Measurements from ENCODE around the gene SPATA3.
"Not testable (repeated sequence)": the region's sequence is repeated elsewhere in the genome, so short reads cannot be mapped to it uniquely, and the experiment has no call there.

The SPATA3 gene

DNA sequence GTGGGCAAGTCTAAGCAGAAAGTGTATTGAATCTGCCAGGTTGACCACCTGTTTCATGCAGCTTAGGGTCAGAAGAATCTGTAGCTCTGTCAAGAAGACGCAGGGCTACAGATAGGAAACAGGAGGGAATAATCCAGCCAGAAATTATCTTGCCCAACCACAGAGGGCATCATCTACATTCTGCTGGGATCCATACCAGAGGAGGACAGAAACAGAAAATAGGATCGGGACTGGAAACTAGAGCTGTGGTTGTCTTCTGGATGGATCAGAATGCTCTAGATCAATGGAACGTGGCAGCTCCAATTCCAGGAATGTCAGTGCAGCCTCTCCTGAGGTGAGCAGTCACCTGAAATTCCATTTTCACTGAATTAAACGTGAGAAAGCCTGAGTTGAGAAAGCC, 3.6 kb downstream of the SPATA3 start:
- FAIRE-seq: no peak

DNA sequence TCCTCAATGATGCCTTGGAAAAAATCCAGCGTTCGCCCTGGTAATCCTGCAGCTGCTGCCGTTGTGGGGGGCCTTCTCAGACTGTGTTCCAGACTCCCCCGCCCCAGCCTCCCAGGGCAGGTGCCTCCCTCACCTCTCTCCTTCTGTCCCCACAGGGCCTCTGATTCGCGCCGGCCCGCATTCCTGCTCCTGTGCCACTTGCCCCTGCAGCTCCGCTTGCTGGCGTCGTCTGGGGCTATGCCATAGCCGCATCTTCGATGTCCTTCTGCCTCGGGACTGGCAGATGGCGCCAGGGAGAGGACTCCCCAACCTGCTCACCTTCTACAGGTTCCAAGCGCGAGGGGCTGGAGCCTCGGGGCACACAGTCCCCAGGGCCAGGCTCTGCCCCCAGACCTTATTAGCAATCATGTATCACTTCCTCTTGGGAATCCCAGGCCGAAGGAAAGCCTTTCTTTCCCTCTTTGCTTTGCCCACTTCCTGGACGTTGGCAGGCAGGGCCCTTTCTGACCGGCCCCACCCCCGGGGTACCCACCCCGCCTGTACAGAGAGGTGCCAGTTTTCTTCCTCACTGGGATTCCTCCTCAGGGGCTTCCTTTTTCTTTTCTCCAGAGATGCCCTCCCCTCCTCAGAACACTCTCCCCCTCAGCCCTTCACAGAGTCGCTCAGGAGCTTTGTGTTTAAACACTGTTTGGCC, 4.4 kb downstream of the SPATA3 start:
- no peak for FAIRE-seq

DNA sequence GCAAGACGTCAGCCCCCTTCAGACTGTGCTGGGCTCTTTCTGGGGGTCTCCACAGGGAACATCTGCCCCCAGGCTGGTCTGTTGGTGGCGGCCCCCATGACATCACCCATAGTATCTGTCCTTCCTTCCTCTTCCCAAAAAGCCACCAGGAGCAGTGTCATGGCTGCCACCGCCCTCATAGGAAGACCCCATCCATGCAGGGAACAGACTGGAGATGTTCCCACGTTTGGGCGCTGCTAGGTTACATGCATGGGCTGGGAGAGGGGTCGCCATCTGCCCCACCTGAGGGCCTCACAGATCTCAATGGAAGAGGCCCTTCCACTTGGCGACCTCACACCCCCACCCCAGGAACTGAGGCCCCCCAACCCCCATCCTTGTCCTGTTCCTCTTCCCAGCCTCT, 5.1 kb downstream of the SPATA3 start:
- FAIRE-seq: no peak

DNA sequence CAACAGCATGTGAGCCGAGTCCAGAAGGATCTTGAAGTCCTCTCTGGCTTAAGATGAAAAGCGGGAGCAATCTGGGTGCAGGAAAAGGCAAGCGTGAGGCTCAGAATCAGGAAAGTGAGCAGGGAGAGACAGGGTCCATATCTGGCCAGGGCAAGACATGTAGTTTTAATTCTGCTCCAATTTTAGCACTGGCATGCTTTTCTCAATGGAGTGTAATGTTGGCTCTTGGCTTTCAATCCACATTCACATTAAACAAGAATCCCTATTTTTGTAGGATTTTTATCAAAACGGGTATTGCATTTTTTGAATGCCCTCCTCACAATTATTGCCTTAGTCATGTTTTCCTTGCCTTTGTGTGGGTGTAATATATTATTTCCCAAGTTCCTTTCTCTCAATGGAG, 6.0 kb downstream of the SPATA3 start:
- no peak for FAIRE-seq

DNA sequence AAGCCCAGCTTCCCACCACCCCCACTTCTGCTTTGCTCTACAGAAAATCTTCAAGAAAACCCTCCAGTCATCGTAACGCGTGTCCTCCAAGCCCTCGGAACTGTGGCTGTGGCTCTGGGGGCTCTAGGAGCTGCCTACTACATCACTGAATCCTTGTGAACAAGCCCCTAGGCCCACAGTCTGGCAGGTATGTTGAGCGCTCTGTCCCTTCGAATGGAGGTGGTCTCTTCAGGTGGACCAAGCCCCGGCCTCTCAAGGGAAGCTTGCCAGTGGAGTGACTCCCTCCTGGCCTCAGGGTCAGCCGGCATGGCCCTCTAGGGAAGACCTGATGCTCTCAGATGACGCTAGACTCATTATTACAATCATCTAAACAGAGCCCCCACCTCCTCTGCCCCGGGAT, 6.7 kb downstream of the SPATA3 start:
- FAIRE-seq: no peak

DNA sequence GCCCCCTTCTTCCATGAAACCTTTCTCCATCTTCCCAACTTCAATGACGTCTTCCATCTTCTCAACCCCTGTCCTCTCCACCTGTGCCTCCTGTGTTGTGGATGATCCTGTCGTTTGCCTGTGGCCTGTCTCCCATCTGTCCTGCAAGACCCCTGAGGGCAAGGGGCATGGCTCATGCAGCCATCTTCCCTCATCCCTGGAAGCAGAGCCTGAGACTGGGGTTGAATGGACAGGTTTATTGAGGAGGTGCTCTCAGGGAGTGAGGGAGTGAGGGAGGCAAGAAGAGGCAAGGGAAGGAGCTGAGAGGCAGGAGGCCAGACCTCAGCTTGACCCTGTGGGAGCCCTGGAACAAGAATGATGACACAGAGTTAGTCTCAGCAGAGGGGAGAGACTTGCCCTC, 7.3 kb downstream of the SPATA3 start:
- no peak for FAIRE-seq

DNA sequence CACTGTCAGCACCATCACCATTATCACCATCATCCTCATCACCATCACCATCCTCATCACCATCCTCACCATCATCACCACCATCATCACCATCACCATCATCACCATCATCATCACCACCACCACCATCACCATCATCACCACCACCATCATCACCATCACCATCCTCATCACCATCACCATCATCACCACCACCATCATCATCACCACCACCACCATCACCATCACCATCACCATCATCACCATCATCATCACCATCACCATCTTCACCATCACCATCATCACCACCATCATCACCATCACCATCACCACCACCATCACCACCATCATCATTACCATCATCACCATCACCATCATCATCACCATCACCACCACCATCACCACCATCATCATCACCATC, 9.0 kb downstream of the SPATA3 start:
- not testable (repeated sequence) for FAIRE-seq

DNA sequence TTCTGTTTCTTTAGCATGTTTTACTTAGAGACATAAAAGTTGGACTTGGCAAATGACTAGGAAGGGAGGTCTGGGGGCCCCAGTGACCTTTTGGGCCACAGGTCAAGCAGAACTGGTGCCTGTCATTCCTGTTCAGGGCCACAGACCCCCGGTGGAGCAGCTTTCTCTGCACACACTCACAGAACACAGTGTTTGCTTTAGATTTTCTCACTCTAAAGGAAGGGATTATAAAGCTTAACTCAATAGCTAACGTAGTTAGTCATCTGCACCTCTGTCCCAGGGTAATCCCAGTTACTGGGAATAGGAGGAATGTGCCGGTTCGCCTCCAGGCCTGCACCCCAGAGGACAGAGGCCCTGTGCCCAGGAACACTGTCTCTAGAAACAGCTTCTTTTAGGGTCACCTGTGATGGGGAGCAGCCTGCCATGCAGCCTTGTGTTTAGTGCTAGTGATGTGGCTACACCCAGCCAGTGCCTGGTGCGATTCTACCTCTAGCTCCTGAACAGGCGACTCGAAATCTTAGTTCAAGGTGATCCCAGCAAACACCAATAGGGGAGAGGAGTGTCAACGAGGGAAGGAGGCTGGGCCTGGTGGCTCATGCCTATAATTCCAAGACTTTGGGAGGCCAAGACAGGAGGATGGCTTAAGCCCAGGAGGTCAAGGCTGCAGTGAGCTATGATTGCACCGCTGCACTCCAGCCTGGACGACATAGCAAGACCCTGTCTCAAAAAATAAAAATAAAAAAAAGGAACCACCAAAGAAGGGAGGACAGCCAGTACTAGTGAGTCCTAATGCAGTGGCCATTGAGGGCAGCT, 11.6 kb downstream of the SPATA3 start:
- FAIRE-seq: no peak

DNA sequence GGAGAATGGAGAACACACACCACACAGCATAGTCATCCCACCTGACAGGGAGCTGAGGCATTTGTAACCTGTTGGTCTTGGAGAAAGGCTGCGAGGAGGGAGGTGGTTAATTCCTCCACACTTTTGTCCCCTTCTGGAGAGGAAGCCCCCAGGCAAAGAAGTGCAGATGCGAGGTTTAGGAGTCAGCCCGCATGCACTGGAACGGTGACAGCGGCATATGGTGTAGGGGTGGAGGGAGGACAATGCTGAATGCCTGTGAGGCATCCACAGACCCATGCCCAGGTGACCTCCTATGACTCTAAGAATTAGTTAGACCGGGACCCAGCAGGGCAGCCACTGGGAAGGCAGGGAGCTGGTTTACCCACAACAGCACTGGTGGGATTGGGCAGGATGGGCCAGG, 12.2 kb downstream of the SPATA3 start:
- FAIRE-seq: no peak

DNA sequence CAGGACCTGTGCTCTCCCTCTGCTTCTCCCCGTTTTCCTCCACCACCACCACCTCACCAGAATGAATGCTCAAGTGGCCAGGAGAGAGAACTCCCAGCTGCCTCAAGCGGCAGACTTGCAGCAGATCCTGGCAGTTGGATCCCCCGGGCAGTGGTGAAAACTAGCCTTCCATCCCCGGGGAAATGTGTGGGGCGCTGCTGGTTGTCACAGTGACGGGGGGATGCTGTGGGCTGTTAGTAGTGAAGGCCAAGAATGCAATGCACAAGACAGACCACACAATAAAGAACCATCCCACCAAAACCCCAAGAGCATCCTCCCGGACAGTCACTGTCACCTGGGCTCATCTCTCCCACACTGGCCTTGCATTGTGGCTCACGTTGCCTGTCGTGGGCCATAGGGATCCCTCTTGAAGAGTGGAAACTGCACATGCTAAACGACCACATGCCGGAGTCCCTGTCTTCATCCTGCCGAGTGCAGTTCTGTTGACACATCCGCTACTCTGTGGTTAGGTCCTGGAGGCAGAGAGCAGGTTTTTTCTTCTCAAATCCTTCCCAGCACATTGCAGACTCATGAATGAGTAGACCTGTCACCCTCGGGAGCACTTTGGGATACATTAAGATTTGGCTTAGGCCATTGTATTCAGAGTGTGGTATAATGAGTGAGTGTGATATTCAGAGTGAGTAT, 13.5 kb downstream of the SPATA3 start:
- no peak for FAIRE-seq

DNA sequence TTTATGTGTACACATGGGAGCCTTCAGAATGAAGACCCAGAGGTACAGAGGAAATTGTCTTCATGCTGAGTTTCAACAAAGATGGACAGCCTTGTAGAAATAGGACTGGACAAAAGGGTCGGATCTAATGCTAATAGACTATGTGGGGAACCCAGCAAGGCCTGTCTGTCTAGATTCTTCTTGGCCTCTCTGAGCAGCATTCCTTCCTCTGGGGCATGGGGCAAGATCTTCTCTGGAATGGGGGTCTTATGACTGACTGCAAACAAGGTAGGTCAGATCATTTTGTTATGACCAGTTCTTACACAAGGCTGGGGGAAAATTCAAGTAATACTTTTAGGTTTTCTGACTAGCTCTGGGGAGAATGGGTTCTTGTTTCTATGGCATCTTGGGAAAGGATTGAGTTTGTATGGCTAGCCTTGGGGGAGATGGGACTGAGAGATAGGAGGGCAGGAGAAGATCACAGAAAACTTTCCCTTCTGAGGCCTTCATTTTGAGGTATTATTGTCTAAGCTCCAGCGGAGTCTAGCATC, 14.3 kb downstream of the SPATA3 start:
- no peak for FAIRE-seq

DNA sequence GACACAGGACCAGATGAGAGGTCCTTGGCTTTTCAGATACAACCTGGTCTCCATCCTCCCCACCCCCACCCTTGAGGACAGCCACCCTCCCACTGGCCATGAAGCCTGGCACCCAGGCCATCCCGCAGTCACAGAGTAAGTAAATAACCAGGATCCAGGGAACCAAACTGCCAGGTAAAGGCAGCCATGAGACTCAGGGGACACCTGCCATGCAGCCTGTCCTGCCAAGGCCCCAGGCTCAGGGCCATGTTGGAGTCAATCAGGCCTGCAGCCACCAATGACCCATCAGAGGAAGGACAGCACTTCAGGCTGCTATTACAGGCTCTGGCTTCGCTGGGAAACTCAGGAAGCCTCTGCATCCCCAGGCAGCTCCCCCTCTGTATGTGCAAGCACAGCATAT, 15.6 kb downstream of the SPATA3 start:
- FAIRE-seq: no peak

DNA sequence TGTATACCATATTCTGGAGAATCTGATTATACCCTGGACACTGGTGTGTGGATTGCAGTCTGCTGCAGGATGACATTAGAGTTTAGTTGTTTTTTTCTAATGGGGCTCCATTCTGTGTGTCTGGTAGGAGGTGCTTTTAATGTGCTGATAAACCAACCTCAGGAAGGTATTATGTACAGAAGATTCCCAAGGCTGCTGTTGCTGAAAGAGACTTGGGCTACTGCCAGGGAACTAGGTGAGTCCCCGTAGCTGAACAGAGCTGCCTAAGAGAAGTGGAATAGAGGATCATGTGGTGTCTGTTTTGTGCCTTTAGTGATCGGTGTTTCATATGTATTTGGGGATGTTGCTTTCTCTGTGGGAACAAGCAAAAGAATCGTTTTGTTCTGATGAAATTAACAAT, 16.5 kb downstream of the SPATA3 start:
- FAIRE-seq: no peak

DNA sequence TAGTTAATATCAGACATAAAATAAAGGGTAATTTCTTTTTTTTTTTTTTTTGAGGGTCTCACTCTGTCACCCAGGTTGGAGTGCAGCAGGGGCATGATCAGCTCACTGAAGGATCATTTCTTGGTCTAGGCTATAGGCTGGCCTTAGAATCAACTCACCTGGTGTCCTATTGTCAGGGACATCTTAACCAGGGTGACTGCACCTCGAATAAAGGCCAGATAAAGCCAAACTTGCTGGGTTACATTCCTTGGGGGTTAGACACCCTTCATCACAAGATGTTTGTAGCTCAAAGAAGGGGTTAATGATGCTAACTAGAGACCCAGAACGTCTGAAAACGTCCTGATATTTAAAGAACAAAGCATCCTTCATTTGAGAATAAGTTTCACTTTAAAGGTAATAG, 17.9 kb downstream of the SPATA3 start:
- FAIRE-seq: no peak

DNA sequence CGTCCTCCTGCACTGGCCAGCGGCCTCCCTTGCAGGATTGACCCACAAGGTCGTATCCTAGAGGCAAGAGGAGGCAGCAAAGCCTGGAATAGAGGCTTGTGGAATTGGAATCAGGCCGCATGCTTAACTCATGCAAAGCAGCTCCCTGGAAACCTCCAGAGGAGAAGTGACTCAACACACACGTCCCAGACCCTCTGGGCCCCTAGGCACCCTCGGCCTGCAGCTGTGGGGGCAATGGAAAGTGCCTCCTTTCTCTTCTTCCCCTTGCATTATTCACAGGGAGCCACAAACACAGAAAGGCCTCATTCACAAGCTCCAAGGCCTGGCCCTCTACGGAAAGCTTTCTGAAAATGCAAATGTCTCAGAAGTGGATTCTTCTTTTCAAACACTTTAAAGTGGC, 19.6 kb downstream of the SPATA3 start:
- FAIRE-seq: no peak

DNA sequence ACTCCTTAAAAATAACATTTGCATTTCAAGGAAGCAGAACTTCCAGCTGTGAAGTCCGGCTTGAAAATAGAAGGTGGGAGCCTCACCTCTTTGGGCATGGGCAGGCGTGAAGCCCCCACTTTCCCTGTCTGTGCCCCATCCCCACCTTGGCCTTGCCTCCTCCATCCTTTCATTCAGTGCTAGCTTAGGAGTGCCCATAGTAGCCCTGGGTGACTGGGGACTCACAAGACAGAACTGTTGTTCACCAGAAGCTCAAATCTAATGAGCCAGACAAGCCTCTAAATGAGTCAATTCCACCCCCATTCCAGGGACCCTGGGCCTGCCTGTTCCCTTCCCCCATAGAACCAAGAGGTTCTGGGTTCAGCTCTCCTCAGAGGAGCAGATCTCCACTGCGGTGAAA, 20.0 kb downstream of the SPATA3 start:
- FAIRE-seq: no peak

DNA sequence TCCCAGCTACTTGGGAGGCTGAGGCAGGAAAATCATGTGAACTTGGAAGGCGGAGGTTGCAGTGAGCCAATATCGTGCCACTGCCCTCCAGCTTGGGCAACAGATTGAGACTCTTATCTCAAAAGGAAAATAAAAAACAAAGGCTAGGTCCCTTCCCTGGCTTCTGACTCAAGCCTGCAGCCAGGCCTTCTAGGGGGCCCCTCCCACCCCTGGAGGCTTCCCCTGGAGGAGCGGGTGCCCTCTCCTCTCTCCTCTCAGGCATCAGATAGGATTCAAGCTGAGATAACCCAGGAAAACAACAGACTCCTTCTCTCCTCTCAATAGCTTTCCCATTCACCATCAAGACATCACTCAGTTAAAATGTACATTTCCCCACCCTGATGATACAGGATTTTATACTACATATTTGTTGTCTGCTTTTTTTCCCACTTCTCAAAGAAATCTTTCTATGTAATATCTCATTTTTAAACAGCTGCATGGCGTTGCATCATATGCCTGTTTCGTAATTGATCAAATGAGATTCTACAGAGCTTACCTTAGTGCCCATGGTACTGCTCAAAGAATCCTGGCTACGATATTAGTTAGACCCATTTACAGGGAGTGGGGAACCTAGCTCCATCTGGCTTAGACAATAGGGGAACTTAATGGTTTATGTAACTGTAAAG, 20.8 kb downstream of the SPATA3 start:
- FAIRE-seq: no peak

DNA sequence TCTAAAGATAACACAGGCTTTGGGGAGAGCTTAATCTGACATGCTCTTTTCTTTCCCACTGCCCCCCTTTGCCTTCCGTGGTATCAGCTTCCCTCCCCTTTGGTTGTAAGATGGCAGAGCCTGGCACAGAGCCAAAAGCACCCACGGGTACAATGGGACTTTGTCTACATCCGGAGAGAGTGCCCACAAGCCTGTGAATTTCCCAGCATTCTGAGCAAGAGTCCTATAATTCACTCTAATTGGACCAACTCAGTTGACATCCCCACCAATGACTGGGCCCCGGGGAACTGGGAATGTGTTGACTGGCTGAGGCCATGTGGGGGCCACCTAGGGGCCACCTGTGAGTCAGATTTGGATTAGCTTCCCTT, 21.3 kb downstream of the SPATA3 start:
- no peak for FAIRE-seq

DNA sequence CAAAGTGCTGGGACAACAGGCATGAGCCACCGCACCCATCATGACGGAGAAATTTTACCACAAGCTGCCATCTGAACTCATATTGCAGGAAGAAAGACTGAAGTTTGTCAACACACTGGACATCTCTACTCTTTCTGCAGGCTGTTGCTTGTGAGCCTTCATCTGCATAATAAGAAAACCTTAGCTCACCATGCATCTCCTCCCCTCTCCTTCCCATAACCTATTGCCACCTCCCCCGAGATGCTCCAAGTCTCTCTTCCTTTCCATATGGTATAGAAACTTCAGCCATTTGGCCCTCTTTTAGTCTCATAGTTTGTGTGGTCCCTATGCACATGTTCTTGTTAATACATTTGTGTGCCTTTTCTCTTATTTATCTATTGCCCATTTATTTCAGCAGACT, 22.3 kb downstream of the SPATA3 start:
- no peak for FAIRE-seq

DNA sequence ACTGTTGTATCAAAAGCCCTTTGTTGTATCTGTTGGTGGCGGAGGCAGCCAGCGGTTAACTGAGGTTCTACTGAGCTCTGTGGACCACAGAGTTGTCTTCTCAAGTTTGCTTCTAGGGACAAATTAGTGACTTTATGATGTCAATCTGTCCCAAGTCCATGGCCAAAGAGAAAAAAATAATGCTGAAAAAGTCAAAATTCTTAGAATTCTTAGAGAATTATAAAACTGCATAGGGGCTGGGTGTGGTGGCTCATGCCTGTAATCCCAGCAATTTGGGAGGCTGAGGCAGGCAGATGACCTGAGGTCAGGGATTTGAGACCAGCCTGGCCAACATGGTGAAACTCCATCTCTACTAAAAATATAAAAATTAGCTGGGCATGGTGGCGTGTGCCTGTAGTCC, 29.1 kb downstream of the SPATA3 start:
- not testable (repeated sequence) for FAIRE-seq

DNA sequence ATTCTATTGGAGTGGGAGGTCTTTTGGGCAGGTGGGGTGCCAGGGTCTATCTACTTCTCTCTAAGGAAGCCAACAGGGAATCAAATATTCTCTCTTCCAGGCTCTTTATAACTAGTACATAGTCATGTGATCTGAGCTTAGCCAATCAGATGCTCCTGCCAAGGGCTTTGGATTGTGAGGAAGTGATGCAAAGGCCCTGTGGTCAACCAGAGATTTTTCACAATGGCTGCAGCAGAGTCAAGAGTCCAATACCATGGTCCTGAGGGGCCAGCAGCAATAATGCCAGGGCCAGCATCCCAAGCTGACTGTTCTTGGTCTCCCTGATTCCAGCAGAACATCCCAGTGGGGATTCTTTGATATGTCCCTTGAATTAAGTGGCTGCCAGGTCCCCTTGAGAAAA, 33.0 kb downstream of the SPATA3 start:
- no peak for FAIRE-seq

DNA sequence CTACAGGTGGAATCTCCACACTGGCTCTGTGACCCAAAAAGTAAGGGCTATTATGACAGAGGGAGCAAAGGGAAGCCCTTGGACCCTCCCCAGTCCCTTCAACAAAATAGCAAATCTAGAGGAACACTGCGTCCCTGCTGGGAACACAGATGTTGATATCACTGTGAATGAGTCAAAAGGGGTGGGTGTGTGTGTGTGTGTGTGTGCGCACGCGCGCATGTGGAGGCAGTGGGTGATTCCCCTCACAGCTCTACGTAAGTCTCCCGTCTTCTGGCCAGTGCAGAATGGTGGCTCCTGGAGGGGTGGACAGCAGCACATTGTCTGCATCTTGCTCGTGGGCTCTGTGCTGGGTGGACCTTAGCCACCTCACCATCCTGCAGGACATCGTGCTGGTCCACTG, 33.6 kb downstream of the SPATA3 start:
- FAIRE-seq: no peak

DNA sequence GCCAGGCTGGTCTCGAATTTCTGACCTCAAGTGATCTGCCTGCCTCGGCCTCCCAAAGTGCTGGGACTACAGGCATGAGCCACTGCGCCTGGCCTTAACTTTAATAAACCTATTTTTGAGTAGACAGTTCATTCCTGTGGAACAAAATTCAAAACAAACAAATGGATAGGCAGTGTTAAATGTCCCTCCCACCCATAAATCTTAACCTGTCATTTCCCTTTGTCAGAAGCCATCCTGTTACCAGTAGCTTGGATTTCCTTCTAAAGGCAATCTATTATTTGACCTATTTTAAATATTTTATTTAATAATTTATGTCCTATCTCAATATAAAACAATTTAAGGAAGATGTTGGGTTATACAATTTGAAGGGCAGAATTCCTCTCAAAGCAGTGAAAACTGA, 34.8 kb downstream of the SPATA3 start:
- no peak for FAIRE-seq
